22Rv1 (cell line): ENCODE measurements around the gene SLC26A6.

Experiments used
- ZFX ChIP-seq: fragments of 450-650 bp; IDR thresholded peaks from 2 replicates; pipeline ENCODE4 v1.6.1; 2017; ENCODE audit warnings: antibody characterized with exemption, borderline replicate concordance
- TF ChIP-seq, protein P1 (sequence below): fragments of 450-650 bp; IDR thresholded peaks from 2 replicates; pipeline ENCODE4 v1.5.1; 2017; ENCODE audit warnings: mild to moderate bottlenecking

DNA sequence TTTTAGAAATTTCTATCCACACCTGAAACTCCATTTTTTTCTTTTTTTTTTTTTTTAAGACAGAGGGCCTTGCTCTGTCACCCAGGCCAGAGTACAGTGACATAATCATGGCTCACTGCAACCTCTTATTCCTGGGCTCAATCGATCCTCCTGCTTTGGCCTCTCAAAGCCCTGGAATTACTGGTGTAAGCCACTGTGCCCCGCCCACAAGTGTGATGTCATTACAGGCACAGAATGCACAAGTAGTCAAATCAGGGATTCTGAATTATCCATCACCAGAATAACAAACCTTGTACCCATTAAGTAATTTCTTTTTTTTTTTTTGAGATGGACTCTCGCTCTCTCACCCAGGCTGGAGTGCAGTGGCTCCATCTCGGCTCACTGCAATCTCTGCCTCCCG is 27.7 kb downstream of the SLC26A6 start:
- TF ChIP-seq, protein P1, sequence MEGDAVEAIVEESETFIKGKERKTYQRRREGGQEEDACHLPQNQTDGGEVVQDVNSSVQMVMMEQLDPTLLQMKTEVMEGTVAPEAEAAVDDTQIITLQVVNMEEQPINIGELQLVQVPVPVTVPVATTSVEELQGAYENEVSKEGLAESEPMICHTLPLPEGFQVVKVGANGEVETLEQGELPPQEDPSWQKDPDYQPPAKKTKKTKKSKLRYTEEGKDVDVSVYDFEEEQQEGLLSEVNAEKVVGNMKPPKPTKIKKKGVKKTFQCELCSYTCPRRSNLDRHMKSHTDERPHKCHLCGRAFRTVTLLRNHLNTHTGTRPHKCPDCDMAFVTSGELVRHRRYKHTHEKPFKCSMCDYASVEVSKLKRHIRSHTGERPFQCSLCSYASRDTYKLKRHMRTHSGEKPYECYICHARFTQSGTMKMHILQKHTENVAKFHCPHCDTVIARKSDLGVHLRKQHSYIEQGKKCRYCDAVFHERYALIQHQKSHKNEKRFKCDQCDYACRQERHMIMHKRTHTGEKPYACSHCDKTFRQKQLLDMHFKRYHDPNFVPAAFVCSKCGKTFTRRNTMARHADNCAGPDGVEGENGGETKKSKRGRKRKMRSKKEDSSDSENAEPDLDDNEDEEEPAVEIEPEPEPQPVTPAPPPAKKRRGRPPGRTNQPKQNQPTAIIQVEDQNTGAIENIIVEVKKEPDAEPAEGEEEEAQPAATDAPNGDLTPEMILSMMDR, result no peak
- no peak for TF ChIP-seq ZFX
